ENCODE data around the gene PAGE2B.

Gene PAGE2B

DNA sequence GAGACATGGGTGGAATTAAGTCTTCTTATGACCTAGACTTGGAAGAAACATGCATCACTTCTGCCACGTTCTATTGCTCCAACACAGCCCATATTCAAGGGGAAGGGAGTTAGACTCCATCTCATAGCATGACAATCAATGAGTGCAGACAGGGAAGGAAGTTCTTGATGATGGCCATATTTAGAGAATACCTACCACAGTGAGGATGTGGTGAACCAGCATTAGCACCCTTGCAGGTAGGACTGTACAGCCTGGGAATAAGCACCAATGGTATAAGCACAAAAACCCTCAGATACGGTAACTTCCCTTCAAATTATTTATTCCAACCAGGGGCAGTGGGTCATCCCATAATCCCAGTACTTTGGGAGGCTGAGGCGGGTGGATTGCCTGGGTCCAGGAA lies 43.7 kb downstream of the PAGE2B start:
- Mint-ChIP-seq H3K36me3 (ENCODE audit: low read depth) (no peaks in the 10 kb centered on the region), H3K27me3 (ENCODE audit: low read depth) (no peaks in the 10 kb centered on the region), H3K27ac (no peak overlapping the region), H3K9me3 (no peaks in the 10 kb centered on the region), H3K4me3 (no peak overlapping the region), H3K4me1 (no peaks in the 10 kb centered on the region)
- TF ChIP-seq, protein P1, sequence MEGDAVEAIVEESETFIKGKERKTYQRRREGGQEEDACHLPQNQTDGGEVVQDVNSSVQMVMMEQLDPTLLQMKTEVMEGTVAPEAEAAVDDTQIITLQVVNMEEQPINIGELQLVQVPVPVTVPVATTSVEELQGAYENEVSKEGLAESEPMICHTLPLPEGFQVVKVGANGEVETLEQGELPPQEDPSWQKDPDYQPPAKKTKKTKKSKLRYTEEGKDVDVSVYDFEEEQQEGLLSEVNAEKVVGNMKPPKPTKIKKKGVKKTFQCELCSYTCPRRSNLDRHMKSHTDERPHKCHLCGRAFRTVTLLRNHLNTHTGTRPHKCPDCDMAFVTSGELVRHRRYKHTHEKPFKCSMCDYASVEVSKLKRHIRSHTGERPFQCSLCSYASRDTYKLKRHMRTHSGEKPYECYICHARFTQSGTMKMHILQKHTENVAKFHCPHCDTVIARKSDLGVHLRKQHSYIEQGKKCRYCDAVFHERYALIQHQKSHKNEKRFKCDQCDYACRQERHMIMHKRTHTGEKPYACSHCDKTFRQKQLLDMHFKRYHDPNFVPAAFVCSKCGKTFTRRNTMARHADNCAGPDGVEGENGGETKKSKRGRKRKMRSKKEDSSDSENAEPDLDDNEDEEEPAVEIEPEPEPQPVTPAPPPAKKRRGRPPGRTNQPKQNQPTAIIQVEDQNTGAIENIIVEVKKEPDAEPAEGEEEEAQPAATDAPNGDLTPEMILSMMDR (IDR thresholded peaks at IDR 0.05; ENCODE audit: unreplicated experiment in 3 of 3) = no peak

DNA sequence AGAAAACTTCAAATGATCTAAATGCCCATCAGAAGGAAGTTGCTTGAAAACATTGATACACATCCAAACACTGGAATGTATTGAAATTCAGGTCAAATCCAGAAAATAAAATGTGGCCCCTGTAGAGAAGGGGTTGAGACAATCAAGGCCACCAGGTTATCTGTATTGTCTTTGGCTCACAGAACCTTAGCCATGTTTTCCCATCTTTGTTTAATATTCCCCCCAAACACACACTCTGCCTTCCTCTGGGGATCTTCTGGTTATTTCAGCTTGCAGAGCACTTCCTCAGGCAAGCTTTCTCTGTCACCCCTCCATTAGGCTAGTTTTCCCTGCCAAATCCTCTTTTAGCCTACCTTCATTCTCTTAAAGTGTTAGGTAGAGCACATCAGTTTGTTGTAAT lies 44.4 kb downstream of the PAGE2B start:
- Mint-ChIP-seq H3K27ac (no peak overlapping the region), H3K27me3 (ENCODE audit: low read depth) (no peaks in the 10 kb centered on the region), H3K9me3 (no peaks in the 10 kb centered on the region), H3K4me1 (no peaks in the 10 kb centered on the region), H3K36me3 (ENCODE audit: low read depth) (no peaks in the 10 kb centered on the region), H3K4me3 (no peak overlapping the region)
- TF ChIP-seq, protein P1 (IDR thresholded peaks at IDR 0.05; ENCODE audit: unreplicated experiment in 3 of 3) = no peak

DNA sequence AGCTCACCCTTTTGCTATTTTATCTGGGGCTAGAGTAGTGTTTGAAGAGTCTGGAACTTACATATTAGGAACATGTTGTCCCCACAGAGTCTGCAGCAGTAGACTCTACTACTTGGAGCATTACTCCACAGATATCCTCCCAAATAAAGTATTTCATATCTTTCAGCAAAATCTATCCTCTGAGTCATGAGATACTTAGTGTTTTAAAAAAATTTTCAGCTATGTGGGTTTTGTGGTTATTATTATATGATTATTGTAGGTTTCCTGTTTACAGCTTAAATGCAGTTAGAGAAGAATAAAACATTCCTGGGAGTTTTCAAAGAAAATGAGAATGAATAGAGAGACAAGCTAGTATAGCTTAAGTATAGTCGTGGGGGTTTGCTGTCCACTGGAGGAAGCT lies 44.9 kb downstream of the PAGE2B start:
- Mint-ChIP-seq H3K4me1 (no peaks in the 10 kb centered on the region), H3K4me3 (no peak overlapping the region), H3K27ac (peak overlapping the region; percentile 71 to 79 (median 73)), H3K9me3 (no peaks in the 10 kb centered on the region), H3K27me3 (ENCODE audit: low read depth) (no peaks in the 10 kb centered on the region), H3K36me3 (ENCODE audit: low read depth) (no peaks in the 10 kb centered on the region)
- TF ChIP-seq, protein P1 (IDR thresholded peaks at IDR 0.05; ENCODE audit: unreplicated experiment in 3 of 3) = no peak

DNA sequence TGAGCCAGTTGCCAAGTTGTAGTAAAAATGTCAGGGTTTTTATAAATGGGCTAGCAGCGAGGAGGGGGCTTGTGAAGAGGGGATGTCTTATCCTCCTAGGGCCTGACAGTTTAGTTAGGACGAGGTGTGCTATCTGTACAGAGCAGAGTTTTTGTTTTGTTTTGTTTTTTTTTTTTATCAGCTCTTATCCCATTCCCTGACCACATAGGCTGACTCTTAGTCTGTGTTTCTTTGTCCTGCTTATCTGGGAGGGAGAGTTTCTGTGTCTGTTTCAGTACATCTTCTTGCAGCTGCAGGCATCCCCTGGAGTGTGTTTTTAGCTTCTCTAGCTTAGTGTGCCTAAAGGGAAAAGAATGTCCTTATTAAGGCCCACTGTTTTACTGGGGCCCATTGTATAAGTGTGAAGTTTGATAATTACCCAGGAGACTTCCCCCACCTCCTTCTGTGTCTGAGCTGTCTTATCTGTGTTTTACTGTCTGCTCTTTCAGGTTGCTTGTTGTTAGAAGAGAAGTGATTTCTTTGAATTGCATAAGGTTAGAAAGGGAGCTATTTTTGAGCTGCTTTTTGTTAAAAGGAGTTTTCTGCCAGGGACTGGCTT lies 46.0 kb downstream of the PAGE2B start:
- no peaks in the 10 kb centered on the region for H3K27me3 Mint-ChIP-seq (ENCODE audit: low read depth)
- peak overlapping the region; percentile 71 to 79 (median 73) for H3K27ac Mint-ChIP-seq
- no peak overlapping the region for H3K4me3 Mint-ChIP-seq
- no peaks in the 10 kb centered on the region for H3K9me3 Mint-ChIP-seq
- no peaks in the 10 kb centered on the region for H3K4me1 Mint-ChIP-seq
- no peaks in the 10 kb centered on the region for H3K36me3 Mint-ChIP-seq (ENCODE audit: low read depth)
- TF ChIP-seq, protein P1 (IDR thresholded peaks at IDR 0.05; ENCODE audit: unreplicated experiment in 3 of 3) = no peak

DNA sequence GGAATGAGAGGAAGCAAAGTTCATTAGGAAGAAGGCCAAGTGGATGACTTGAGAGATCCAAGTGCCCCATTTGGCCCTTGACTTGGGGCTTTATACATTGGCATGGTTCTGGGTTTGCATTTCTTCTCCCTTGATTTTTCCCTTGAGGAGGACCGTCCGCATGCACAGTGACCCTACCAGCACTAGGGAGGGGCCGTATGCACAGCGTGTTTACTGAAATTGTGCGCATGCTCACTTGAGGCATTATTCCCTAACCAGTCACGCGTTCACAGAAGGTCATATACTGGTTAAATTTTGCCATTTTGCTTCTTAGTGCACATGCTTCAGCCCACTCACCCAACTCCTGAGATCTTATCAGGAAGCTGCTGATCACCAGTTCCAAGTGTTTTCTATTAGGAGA lies 49.1 kb downstream of the PAGE2B start:
- Mint-ChIP-seq H3K27me3 (ENCODE audit: low read depth) (no peaks in the 10 kb centered on the region), H3K27ac (no peak overlapping the region), H3K4me1 (no peaks in the 10 kb centered on the region), H3K4me3 (no peak overlapping the region), H3K36me3 (ENCODE audit: low read depth) (no peaks in the 10 kb centered on the region), H3K9me3 (no peaks in the 10 kb centered on the region)
- TF ChIP-seq, protein P1 (IDR thresholded peaks at IDR 0.05; ENCODE audit: unreplicated experiment in 3 of 3) = no peak

DNA sequence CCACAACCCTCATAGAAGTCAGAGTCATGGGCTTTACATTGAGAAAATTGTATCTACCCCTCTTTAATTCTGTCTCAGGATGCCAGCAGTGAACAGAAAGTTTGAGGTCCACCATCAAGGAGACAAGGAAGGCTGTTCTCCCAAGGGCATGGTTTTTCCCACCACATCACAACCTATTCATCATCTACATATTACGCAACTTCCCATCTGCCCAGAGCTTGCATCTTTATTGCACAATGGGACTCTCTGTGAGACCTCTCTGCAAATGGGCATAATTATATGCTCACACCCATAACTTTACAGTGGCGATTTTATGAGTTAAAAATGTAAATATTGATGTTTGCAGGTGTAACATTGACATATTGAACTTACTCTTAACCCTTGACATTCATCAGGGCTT lies 52.9 kb downstream of the PAGE2B start:
- H3K27me3 Mint-ChIP-seq (ENCODE audit: low read depth) = no peaks in the 10 kb centered on the region
- TF ChIP-seq, protein P1 (IDR thresholded peaks at IDR 0.05; ENCODE audit: unreplicated experiment in 3 of 3) = no peak
- H3K4me1 Mint-ChIP-seq = no peaks in the 10 kb centered on the region
- H3K27ac Mint-ChIP-seq = no peak overlapping the region
- H3K36me3 Mint-ChIP-seq (ENCODE audit: low read depth) = no peaks in the 10 kb centered on the region
- no peak overlapping the region for H3K4me3 Mint-ChIP-seq
- H3K9me3 Mint-ChIP-seq = no peaks in the 10 kb centered on the region
